ENCODE results near the gene TAF1. TPM values are rescaled to one million over a fixed set of nuclear protein-coding genes. Genes with fewer than 3 reads are reported as not detected.
"Not testable (repeated sequence)": the region's sequence is repeated elsewhere in the genome, so short reads cannot be mapped to it uniquely, and the experiment has no call there.

The TAF1 gene
- total RNA-seq, 1 experiment from 2014 or later = 38.3 TPM

- ATAC-seq; H3K27ac ChIP-seq (ENCODE audit: low read length); H3K9me3 ChIP-seq (ENCODE audit: control insufficient read depth, insufficient read depth, low read depth, low read length); H3K4me3 ChIP-seq (ENCODE audit: low read depth in 2 of 2, low read length in 2 of 2); POLR2A ChIA-PET; in situ Hi-C loops (cut with HindIII; ENCODE audit: low pct_unique_long_range_greater_than_20kb, low sequenced_read_pairs); CTCF ChIA-PET; H3K4me1 ChIP-seq (ENCODE audit: control insufficient read depth, insufficient read depth, low read length); intact Hi-C loops (cut with micrococcal nuclease; ENCODE audit: unreplicated experiment); DNase-seq (ENCODE audit: low read depth, low spot score); BruUV-seq (replicated peaks); H3K27me3 ChIP-seq (ENCODE audit: control insufficient read depth, insufficient read depth, low read length): not testable (repeated sequence)
- peaks cover 13% of the 10 kb centered on the region for H3K36me3 ChIP-seq (ENCODE audit: control insufficient read depth, insufficient read depth, low read length)
Measured at GRCh38 chrX:71441809-71442208, 75.7 kb downstream of the TAF1 start.

GRCh38 chrX:71450433-71451106 is 84.4 kb downstream of the TAF1 start:
- Histone ChIP-seq H3K4me3 (ENCODE audit: low read depth in 2 of 2, low read length in 2 of 2) (no peak overlapping the region), H3K4me1 (ENCODE audit: control insufficient read depth, insufficient read depth, low read length) (no peaks in the 10 kb centered on the region), H3K27ac (ENCODE audit: low read length) (no peak overlapping the region), H3K9me3 (ENCODE audit: control insufficient read depth, insufficient read depth, low read depth, low read length) (no peaks in the 10 kb centered on the region), H3K27me3 (ENCODE audit: control insufficient read depth, insufficient read depth, low read length) (no peaks in the 10 kb centered on the region), H3K36me3 (ENCODE audit: control insufficient read depth, insufficient read depth, low read length) (peaks cover 15% of the 10 kb centered on the region)
- POLR2A ChIA-PET = no interaction called here
- in situ Hi-C loops (cut with HindIII; ENCODE audit: low pct_unique_long_range_greater_than_20kb, low sequenced_read_pairs) (no loop called here), intact Hi-C loops (cut with micrococcal nuclease; ENCODE audit: unreplicated experiment) (no loop called here)
- ATAC-seq (no peak), DNase-seq (ENCODE audit: low read depth, low spot score) (no peak)
- CTCF ChIA-PET = no interaction called here
- TF ChIP-seq TCF7L2 (IDR thresholded peaks at IDR 0.05; ENCODE audit: low read depth, low read length) = no peak
- no peak for TF ChIP-seq POLR2AphosphoS5 (IDR thresholded peaks at IDR 0.05; ENCODE audit: low read depth, low read length)
- TF ChIP-seq SIN3A (IDR thresholded peaks at IDR 0.05; ENCODE audit: borderline replicate concordance, insufficient read depth, low read depth, low read length) = no peak
- no peak for TF ChIP-seq REST (IDR thresholded peaks at IDR 0.05; ENCODE audit: insufficient read depth in 1 of 2, low read depth in 2 of 2, low read length in 1 of 2)
- no peak for TF ChIP-seq CTCF (IDR thresholded peaks at IDR 0.05)
- BruUV-seq (replicated peaks) = no TSS peak

GRCh38 chrX:71451518-71451917 is 85.4 kb downstream of the TAF1 start:
- peaks cover 18% of the 10 kb centered on the region for H3K36me3 ChIP-seq (ENCODE audit: control insufficient read depth, insufficient read depth, low read length)
- CTCF ChIA-PET; BruUV-seq (replicated peaks); POLR2A ChIA-PET; H3K4me1 ChIP-seq (ENCODE audit: control insufficient read depth, insufficient read depth, low read length); ATAC-seq; H3K27ac ChIP-seq (ENCODE audit: low read length); in situ Hi-C loops (cut with HindIII; ENCODE audit: low pct_unique_long_range_greater_than_20kb, low sequenced_read_pairs); intact Hi-C loops (cut with micrococcal nuclease; ENCODE audit: unreplicated experiment); H3K4me3 ChIP-seq (ENCODE audit: low read depth in 2 of 2, low read length in 2 of 2); DNase-seq (ENCODE audit: low read depth, low spot score); H3K9me3 ChIP-seq (ENCODE audit: control insufficient read depth, insufficient read depth, low read depth, low read length); H3K27me3 ChIP-seq (ENCODE audit: control insufficient read depth, insufficient read depth, low read length): not testable (repeated sequence)
